Sigmoid colon (tissue), 4 donors: ENCODE data around the gene MAD2L2.

ENCODE experiments used
- CTCF ChIP-seq, 4 experiments: fragments of 450-650 bp in 3 of 4; fragments of 200-600 bp in 1 of 4; IDR thresholded peaks; one replicate each; pipeline ENCODE4 v1.5.1; 2016 to 2019; ENCODE audit warnings: antibody characterized with exemption in 4 of 4, mild to moderate bottlenecking in 3 of 4, moderate library complexity in 2 of 4
- EP300 ChIP-seq, 4 donors: sonication (generic); formaldehyde crosslinking; IDR thresholded peaks; one replicate each; pipeline ENCODE4 v1.6.1; 2017; ENCODE audit warnings: antibody characterized with exemption in 4 of 4

DNA sequence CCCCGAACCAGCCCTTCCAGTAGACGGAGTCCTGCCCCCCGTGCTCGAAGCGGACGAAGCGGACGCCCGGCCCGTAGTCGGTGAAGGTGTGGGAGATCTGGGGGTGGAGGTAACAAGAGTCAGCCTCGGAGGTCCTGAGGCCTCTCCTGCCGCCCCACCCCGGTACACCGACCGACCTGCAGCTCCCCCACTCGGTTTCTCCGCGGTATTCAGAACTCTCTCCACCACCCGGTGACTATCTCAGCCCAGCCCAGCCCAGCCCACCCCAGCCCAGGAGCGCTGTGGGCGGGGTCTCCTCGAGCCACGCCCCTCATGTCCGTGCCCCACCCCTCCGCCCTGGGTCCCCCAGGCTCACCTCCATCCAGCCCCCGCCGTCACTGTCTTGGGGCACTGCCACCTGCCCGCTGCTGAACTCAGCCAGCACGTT is 32.2 kb downstream of the MAD2L2 start:
- TF ChIP-seq EP300 (IDR thresholded peaks at IDR 0.05) = no peak
- no peak for TF ChIP-seq CTCF (IDR thresholded peaks at IDR 0.05)
